ENCODE measurements around the gene PLXNA3.

- TF ChIP-seq CTCF (IDR thresholded peaks at IDR 0.05; ENCODE audit: low read depth, low read length) (no peak), POLR2A (IDR thresholded peaks at IDR 0.05; ENCODE audit: extremely low read depth, insufficient read length) (no peak)
These were observed 28.4 kb upstream of the PLXNA3 start for GRCh38 chrX:154429711-154430110.

All from NB4 (cell line).